HG03521 (cell line): Measurements from ENCODE around the gene CTDP1.
"Not testable (repeated sequence)": the region's sequence is repeated elsewhere in the genome, so short reads cannot be mapped to it uniquely, and the experiment has no call there.

ENCODE experiments used
- ATAC-seq: cut with Tn5 transposase; IDR thresholded peaks from one replicate; pipeline ENCODE4 v1.9.1; 2021; ENCODE audit warnings: mild to moderate bottlenecking, moderate library complexity; ENCODE audit not compliant: unreplicated experiment

The CTDP1 gene

DNA sequence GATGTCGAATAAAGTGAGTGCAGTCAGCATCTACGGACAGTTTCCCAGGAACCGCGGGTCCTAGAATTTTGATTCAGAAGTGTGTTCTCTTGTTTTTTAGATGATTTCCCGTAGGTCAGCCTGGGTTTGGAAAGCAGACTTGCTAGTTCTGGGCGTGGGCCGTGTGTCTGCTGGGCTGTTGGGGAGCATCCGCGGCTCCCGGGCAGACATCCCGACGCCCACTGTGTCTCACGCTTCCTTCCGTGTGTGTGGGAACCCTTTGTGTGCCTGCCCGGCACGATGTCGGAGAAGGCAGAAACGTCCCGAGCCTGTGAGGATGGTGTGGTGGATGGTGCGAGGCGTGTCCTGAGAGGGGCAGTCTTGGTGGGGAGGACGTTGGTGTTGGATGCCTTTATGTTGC is 18.4 kb downstream of the CTDP1 start:
- ATAC-seq: no peak

DNA sequence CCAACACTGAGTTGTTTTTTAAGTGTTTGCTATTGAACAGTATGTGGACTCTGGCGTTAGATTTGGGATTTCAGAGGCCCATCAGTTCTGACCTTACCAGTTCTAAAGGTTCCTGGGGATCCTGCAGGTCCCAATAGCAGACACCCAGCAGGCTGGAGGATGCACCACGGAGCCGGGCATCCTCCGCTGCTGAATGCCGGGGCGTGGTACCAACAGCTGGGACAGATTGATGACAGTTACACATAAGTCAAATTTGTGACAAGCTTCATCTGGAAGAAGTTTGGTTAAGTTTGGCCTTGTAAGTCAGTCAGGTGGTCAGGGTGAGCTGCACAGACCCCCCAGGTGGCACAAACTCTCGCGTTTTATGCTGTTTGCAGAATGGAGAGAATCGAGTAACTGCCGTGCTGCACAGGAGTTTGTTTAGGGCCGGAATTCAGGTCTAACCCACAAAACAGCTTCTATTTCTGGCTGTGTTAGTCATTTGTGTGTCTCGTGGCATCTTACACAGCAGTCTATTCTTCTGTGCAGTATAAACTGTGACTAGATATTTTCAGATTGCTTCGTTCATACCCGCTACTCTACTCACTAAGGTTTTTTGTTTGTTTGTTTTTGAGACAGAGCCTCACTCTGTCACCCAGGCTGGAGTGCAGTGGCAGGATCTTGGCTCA is 19.2 kb downstream of the CTDP1 start:
- no peak for ATAC-seq

DNA sequence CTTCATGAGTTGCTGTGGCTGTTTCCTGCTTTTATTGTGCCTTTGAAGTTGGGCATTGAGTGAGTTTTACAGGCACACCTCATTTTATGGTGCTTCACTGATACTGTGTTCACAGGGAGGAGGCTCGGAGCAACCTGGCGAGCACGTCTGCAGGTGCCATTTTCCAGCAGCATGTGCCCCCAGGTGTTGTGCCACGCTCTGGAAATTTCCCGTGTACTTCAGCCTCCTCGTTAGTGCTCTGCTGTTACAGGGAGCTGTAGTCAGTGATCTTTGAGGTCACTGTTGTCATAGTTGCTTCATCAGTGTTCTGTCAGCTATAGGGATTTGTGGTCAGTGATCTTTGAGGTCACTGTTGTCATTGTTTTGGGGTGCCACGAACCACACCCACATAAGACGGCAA is 20.1 kb downstream of the CTDP1 start:
- ATAC-seq: no peak

DNA sequence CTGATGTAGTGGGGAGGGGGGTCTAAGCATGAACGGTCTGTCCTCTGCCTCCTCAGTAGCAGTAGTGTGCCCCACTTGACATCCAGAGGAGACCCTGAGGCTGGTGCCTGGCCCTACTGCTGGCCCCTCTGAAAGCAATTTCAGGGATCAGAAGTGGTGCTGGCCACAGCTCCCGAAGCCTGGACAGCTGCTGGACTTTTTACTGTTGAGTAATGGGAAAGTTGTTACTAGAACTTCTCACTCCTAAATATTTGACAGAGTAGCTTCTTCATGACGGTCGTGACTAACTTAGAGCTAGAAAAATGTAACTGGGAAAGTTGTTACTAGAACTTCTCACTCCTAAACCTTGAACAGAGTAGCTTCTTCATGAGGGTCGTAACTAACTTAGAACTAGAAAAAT is 23.3 kb downstream of the CTDP1 start:
- no peak for ATAC-seq

DNA sequence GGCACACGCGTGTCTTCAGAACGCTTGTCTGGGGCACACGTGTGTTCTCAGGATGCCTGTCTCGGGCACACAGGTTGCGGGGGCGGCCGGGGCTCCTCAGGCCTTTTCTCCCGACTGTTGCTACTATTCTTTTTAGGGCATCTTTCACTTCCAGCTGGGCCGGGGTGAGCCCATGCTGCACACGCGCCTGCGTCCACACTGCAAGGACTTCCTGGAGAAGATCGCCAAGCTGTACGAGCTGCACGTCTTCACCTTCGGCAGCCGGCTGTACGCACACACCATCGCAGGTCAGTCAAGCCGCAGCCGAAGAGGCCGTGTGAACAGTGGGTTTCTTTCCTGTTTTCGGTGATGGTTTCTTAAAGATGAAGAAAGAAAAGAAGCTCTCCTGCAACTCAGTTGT is 25.0 kb downstream of the CTDP1 start:
- ATAC-seq: no peak

DNA sequence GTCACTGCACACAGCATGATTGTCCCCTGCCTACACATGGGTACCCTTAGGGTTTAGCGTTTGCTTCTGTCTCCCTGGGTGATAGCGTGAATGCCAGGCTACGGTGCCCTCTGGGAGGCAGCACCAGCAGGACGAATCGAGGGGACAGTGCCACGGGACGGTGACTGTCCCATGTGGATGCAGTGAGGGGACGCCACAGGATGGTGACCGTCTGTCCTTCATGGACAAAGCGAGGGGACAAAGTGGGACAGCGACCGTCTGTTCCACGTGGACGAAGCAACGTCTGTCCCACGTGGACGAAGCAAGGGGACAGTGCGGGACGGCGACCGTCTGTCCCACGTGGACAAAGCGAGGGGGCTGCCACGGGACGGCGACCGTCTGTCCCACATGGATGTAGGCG is 25.7 kb downstream of the CTDP1 start:
- ATAC-seq: no peak

DNA sequence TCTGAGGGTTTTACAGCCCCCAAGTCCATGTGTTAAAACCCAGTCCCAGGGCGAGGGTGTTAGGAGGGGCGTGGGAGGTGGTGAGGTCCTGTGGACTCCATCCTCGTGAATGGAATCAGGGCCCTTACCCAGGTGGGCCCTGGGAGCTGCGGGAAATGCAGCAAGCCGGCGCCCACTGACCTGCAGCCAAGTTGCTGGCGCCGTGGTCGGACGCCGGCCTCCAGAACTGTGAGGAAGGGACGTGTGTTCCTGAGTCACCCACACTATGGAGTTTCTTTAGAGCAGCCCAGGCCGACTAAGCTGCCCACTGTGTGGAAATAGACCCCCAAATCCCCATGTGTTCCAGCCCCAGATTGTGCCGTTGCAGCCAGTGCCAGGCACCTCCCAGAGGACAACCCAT is 26.4 kb downstream of the CTDP1 start:
- ATAC-seq: no peak

DNA sequence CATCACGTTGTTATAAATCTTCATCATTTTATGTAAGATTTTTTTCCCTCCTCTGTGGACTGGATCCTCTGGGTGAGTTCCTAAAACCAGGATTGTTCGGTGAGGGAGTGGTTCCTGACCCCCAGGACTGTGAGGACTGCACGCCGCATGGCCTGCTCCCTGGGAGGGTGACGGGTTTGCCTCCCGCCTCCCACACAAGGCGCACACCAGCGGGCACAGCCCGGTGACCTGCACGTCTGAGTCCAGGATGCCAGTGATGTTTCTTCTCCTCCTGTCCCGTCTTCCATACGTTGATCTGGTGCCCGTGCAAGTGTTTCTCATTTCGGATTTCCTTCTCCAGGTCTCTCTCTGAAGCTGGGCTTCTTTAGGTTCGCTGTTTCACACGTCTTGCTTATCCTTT is 27.1 kb downstream of the CTDP1 start:
- no peak for ATAC-seq

DNA sequence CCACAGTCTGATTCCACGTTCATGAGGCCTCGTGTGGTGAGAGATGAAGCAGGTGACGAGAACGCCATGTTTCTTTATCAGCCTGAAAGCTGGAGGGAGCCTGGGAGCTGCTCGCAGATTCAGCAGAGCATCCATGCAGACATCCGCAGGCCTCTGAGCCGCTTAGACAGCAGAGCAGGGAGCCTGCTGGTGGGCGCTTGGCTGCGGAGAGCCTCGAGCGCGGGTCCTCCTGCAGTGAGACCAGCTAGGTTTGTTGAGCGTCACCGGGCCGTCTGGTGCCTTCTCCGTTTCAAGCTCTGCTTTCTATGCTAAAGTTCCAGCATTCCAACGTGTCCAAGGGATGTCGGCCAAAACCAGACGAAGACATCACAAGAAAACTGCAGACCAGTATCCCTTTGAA is 27.6 kb downstream of the CTDP1 start:
- ATAC-seq: no peak

DNA sequence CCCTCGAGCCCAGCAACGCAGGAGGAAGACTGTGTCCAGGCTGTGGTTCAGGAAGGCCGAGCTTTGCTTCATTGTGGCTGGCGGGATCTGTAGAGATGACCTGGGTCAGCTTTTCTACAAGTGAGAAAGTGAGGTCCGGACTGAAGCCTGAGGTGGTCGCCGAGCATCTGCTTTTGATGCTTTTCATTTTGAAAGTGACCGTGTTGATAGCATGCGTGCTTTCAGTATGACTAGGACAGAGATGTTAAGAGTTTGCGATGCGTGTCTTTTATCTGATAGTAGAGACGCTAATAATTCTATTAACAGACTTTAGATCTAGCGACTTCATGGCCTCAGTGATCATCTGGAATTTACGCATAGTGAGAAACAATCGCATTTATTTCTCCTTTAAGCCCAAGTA is 28.1 kb downstream of the CTDP1 start:
- ATAC-seq: no peak

DNA sequence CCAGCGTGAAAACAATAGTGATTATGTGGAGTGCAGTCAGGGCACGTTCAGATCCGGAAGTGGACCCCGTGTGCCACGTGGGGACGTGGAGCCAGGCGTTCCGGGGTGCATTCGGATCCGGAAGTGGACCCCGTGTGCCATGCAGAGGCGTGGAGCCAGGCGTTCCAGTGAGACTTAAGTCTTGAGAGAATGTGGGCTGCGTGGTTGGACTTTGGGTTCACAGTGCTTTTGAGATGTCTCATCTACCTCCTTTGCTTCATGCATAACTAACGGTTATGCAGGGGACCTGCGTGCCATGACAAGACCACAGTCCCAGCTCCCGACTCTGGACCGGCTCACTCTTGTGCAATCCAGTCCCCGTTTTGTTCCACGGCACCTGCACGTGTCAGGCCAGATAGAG is 28.8 kb downstream of the CTDP1 start:
- no peak for ATAC-seq

DNA sequence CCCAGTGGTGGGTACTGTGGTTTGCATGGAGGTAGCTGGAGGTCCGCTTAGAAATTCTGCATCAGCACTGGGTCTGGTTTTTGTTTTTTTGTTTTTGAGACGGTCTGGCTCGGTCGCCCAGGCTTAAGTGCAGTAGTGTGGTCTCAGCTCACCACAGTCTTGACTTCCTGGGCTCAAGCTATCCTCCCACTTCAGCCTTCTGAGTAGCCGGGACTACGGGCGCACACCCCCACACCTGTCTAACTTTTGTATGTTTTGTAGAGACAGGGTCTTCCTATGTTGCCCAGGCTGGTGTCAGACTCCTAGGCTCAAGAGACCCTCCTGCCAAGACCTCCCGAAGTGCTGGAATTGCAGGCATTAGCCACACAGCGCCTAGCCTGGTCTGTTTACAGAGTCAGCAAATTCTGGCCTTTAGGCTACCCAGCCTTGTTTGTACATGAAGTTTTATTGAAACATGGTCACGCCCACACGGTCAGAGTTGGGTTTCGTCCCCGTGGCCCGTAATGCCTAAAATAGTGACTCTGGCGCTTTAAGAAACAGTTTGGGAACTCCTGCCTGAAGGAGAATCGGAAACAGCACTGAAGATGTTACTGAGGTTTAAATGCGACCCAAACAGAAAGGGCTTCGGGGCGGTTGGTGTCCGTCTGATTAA is 32.7 kb downstream of the CTDP1 start:
- ATAC-seq: no peak

DNA sequence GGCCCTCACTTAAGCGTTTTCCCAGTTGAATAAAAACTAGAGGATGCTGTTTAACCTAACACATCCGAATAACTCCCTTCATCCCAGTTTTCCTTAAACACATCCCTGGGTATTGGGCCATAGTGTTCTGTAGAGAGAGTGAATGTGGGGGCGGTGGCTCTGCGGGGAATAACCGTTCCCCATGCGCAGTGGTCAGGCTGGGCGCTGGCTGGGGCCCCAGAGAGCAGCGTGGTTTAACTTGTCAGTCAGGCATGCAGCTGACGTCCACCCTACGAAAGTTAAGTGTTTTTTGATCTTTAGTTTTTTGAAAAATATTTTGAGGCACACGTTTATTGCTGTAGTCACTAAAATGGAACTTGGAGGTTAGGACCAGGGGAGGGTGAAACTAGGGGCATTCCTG is 33.7 kb downstream of the CTDP1 start:
- ATAC-seq: no peak

DNA sequence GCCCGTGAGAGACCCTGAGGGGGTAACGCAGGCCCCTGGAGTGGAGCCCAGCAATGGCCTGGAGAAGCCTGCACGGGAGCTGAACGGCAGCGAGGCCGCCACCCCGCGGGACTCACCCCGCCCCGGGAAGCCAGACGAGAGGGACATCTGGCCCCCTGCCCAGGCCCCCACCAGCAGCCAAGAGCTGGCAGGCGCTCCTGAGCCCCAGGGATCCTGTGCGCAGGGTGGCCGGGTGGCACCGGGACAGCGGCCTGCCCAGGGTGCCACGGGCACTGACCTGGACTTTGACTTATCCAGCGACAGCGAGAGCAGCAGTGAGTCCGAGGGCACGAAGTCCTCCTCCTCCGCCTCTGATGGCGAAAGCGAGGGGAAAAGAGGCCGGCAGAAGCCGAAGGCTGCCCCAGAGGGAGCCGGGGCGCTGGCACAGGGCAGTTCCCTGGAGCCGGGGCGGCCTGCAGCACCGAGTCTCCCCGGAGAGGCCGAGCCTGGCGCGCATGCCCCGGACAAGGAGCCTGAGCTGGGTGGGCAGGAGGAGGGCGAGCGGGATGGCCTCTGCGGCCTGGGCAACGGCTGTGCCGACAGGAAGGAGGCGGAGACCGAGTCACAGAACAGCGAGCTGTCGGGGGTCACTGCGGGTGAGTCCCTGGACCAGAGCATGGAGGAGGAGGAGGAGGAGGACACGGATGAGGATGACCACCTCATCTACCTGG is 35.1 kb downstream of the CTDP1 start:
- no peak for ATAC-seq

DNA sequence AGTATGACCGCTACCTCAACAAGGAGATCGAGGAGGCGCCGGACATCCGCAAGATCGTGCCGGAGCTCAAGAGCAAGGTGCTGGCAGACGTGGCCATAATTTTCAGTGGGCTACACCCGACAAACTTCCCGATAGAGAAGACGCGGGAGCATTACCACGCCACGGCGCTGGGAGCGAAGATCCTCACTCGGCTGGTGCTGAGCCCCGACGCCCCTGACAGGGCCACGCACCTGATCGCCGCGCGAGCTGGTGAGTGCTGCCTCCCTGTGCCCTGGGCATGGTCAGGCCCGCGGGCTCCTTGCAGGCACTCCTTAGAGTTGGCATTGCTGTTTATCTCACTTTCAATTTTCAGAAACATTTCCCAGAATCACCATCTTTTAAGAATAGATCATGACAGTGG is 35.7 kb downstream of the CTDP1 start:
- ATAC-seq: no peak

DNA sequence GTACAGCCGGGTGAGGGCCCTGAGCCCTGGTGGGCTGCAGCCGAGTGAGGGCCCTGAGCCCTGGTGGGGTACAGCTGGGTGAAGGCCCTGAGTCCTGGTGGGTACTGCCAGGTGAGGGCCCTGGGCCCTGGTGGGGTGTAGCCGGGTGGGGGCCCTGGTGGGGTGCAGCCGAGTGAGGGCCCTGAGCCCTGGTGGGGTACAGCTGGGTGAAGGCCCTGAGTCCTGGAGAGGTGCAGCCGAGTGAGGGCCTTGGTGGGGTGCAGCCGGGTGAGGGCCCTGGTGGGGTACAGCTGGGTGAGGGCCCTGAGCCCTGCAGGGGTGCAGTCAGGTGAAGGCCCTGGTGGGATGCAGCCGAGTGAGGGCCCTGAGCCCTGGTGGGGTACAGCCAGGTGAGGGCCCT is 37.5 kb downstream of the CTDP1 start:
- ATAC-seq: no peak

DNA sequence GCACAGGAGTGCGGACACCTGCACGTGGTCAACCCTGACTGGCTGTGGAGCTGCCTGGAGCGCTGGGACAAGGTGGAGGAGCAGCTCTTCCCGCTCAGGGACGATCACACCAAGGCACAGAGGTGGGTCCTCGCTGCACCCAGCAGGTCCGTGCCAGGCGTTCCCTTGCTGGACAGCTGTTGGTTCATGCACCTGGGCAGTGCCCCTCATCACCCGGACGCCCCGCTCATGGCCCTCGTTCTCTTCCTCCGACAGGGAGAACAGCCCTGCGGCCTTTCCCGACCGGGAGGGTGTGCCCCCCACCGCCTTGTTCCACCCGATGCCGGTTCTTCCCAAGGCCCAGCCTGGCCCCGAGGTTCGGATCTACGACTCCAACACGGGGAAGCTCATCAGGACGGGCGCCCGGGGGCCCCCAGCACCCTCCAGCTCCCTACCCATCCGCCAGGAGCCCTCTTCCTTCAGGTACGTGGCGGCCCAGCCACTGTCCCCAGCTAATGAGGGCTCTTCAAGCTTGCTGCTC is 38.0 kb downstream of the CTDP1 start:
- no peak for ATAC-seq

DNA sequence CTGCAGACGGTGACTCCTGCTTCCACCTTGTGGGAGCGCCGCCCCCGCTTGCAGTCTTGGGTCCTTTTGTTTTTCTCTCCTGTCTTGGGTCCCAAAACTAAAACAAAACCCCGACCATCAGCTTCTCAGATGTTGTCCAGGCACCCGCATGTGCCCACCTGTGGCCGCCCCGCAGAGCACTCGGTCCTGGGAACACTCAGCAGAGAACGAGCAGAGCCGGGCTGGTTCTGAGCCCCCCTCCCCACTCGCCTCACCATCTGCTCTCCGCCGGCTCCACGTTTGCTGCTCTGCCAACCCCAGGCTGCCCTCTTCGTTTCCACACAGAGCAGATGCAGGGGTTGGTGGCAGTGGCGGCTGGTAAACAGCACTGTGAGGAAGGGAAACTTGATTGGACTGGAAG is 38.5 kb downstream of the CTDP1 start:
- ATAC-seq: no peak

DNA sequence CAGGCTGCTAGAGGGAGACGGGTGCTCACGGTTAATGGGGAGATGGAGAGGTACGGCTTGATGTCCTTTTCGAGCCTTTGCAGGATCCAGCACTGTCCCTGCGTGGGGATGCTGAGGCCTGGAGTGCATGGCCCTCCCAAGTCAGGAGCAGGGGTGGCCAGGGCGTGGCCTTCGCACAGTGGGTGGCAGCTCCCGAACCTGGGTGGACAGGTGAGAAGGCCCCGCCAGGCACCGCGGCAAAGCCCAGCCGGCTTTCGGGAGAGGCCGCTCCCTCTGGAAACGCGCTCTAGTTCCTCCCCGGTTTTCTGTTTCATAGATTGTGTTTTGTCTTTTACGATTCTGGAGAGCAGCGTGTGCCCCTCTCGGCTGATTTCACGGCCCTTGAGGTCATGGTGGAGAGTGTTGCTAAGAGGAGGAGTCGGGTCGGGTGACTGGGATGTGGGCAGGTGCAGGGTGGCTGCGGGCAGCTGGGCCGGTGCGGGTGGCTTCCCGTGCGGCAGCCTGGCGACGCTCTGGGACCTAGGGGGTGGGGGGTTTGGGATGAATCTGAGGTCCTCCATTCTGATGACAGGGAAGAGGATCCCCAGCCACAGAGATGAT is 39.4 kb downstream of the CTDP1 start:
- no peak for ATAC-seq

DNA sequence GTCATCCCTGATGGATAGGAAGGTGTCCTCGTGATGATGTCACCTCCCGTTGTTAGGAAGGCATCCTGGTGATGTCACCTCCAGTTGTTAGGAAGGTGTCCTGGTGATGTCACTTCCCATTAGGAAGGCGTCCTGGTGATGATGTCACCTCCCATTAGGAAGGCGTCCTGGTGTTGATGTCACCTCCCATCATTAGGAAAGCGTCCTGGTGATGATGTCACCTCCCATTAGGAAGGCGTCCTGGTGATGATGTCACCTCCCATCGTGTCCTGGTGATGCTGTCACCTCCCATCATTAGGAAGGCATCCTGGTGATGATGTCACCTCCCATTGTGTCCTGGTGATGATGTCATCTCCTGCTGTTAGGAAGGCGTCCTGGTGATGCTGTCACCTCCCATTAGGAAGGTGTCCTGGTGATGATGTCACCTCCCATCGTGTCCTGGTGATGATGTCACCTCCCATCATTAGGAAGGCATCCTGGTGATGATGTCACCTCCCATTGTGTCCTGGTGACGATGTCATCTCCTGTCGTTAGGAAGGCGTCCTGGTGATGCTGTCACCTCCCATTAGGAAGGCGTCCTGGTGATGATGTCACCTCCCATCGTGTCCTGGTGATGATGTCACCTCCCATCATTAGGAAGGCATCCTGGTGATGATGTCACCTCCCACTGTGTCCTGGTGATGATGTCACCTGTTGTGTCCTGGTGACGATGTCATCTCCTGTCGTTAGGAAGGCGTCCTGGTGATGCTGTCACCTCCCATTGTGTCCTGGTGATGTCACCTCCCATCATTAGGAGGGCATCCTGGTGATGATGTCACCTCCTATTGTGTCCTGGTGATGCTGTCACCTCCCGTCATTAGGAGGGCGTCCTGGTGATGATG is 40.1 kb downstream of the CTDP1 start:
- not testable (repeated sequence) for ATAC-seq

DNA sequence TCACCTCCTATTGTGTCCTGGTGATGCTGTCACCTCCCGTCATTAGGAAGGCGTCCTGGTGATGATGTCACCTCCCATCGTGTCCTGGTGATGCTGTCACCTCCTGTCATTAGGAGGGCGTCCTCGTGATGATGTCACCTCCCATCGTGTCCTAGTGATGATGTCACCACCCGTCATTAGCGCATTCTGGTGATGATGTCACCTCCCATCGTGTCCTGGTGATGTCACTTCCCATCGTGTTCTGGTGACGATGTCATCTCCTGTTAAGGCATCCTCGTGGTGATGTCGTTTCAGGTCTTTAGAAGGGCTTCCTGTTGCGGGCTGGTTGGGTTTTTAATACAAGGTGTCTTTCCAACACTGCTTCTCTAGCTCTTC is 40.7 kb downstream of the CTDP1 start:
- ATAC-seq: no peak
